ENCODE results near the gene DHTKD1.
A peak's percentile ranks its signal among the peaks of the same experiment; 100 is the strongest.

The DHTKD1 gene

GRCh38 chr10:12068449-12069269 is at the start of gene DHTKD1:
Gene DHTKD1 (plus strand): TSS chr10:12068954. CDS start chr10:12069034, 80 bp downstream.
- peak; percentile 98 for DNase-seq (ENCODE audit: low spot score)

- DNase-seq (ENCODE audit: low spot score) = no peak
Measured at GRCh38 chr10:12019283-12019971, 49.3 kb upstream of the DHTKD1 start.

DNA sequence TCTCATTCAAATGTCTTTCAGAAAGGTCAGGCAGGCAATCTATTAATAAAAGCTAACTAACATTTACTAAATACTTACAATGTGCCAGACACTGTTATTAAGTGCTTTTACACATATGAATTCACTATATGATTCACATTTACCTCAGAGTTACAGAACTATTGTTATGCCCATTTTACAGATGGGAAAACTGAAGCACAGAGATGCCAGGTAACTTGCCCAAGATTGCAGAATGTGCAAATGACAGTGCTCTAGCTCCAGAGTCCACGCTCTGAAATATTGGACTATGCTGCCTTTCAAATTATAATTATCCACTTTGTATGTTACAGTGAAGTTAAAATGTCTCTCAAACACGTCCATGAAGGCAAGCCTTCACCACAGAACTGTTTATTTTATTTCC is 48.2 kb upstream of the DHTKD1 start:
- DNase-seq (ENCODE audit: low spot score) = no peak

GRCh38 chr10:12022580-12023257 is 46.0 kb upstream of the DHTKD1 start:
- DNase-seq (ENCODE audit: low spot score) = no peak

GRCh38 chr10:12025591-12025990 is 43.2 kb upstream of the DHTKD1 start:
- no peak for DNase-seq (ENCODE audit: low spot score)

DNA sequence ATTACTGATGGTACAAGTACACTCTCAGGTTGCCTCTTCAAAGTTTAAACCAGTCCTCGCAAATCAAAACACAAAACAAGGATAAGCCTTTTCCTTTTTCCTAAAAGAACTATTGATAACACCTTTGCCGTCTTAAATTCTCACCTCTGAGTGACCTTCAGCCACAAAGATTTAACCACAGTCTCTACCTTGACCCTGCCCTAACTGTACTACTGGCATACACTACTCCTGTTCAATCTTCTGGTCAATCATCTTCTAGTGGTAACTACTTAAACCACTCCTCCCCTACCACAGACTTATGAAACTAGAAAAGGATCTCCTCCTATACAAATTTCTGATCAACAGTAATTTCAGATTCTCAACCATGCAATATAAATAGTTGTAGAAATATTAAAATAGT is 41.2 kb upstream of the DHTKD1 start:
- no peak for DNase-seq (ENCODE audit: low spot score)

DNA sequence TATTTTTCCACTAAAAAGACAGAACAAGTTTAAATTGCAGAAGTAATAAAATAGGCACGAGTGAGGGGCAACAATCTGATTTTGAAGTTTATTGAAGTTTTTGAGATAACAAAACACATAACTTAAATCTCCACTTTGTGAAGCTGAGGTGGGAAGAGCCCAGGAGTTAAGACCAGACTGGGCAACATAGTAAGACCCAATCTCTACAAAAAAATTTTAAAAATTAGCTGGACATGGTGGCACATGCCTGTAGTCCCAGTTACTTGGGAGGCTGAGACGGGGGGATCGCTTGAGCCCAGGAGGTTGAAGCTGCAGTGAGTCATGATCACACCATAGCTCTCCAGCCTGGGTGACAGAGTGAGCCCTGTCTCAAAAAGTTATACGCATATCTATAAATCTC is 37.4 kb upstream of the DHTKD1 start:
- DNase-seq (ENCODE audit: low spot score) = no peak

- DNase-seq (ENCODE audit: low spot score) = no peak
Measured at GRCh38 chr10:12036073-12036655, 32.6 kb upstream of the DHTKD1 start.

GRCh38 chr10:12041766-12042408 is 26.9 kb upstream of the DHTKD1 start:
- peak; percentile 70 for DNase-seq (ENCODE audit: low spot score)

- DNase-seq (ENCODE audit: low spot score) = no peak
Measured at GRCh38 chr10:12042409-12042796, 26.4 kb upstream of the DHTKD1 start.

GRCh38 chr10:12042797-12043651 is 25.7 kb upstream of the DHTKD1 start, which contains the start of gene UPF2:
Gene UPF2 (minus strand): TSS chr10:12042809. CDS start chr10:12035423, 7,386 bp downstream.
- DNase-seq (ENCODE audit: low spot score) = peak; percentile 98

DNA sequence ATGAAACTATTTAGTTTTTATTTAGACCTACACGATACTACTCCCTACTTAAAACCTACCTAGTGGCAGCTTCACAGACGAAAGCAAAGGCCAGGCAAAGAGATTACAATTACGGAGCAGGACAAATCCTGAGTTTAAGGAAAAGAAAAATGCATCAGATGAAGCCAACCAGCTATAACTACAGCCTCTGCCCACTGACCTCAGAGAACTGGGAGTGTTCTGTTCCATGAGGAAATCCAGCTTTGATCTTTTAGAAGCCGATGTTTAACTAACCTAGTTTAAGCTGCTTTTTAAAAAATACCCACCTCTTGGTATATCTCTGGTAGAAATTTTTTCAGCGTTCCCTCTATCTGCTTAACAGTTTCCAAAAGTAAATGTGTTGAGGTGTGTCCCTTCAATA is 23.2 kb upstream of the DHTKD1 start:
- no peak for DNase-seq (ENCODE audit: low spot score)

GRCh38 chr10:12048547-12048946 is 20.2 kb upstream of the DHTKD1 start:
- no peak for DNase-seq (ENCODE audit: low spot score)

DNA sequence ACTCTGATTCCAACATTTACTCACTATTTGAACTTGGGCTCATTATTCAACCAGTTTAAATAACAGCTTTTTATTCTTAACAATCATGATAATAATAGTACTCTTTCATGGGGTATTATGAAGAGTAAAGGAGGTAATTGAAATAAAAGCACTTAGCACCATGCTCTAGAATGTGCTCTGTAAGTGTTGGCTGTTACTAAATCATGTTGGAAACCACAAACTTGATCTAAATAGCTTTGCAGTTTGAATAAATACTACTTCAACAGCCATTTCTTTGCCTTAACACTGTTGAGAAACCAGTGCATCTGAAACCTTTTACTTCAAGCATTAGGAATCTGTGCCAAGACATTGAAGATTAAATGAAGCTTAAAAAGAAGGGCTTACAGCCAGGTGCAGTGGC is 18.2 kb upstream of the DHTKD1 start:
- no peak for DNase-seq (ENCODE audit: low spot score)

DNA sequence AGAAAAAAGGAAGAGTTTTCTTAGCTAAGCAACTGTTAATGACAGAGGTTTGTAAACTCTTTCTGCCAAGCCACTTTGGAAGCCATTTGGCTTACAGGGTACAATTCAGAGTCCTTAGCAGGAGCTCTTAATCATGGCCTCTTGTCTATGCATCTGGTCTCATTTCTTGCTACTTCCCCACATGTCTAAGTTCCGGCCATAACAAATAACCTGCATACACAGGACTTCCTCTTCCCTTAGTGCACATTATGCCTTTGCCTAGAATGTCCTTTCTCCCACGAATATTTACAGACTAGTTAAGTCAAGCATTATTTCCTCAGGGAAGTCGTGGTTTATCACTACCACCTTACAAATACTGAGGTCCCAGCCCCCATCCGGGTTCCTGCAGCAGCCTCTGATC is 17.5 kb upstream of the DHTKD1 start:
- no peak for DNase-seq (ENCODE audit: low spot score)

- peak; percentile 67 for DNase-seq (ENCODE audit: low spot score)
Measured at GRCh38 chr10:12055732-12056131, 13.0 kb upstream of the DHTKD1 start.

DNA sequence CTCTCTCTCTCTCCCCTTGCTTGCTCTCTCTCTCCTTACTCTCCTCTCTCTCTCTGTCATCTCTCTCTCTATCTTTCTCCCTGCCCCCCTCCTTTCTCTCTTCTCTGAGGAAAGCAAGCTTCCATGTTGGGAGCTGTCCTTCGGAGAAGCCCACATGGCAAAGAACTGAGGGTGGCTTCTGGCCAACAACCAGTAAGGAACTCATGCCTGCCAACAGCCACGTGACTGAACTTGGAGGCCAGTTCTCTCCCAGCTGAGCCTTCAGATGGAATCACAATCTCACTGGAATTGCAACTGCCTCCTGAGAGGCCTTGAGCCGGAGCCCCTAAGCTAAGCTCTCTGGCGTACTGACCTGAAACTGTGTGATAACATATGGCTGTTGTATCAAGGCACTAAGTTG is 12.0 kb upstream of the DHTKD1 start:
- peak; percentile 34 for DNase-seq (ENCODE audit: low spot score)

DNA sequence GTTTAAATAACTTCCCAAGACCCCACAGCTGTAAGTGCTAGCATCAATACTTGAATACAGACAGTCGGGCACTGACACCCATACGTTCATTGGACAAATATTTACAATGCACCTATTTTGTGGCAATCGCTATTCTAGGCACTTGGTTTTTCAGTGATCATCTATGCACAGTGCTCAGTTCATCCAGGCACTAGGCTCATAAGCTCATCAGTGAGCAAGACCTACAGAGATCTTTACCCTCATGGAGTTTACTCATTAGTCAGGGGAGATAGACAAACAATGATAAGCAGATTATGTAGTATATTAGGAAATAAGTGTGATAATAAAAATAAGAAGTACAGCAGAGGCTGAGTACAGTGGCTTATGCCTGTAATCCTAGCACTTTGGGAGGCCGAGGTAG is 7.6 kb upstream of the DHTKD1 start:
- no peak for DNase-seq (ENCODE audit: low spot score)

GRCh38 chr10:12062754-12063482 is 5.8 kb upstream of the DHTKD1 start:
- no peak for DNase-seq (ENCODE audit: low spot score)

GRCh38 chr10:12063483-12063818 is 5.3 kb upstream of the DHTKD1 start:
- DNase-seq (ENCODE audit: low spot score) = peak; percentile 49
